H9 (cell line): ENCODE results near the gene NUTM2G. TPM values are rescaled to one million over a fixed set of nuclear protein-coding genes. Genes with fewer than 3 reads are reported as not detected.
"Not testable (repeated sequence)": the region's sequence is repeated elsewhere in the genome, so short reads cannot be mapped to it uniquely, and the experiment has no call there.

Source experiments
- DNase-seq: peaks from one replicate; pipeline ENCODE4 v3.0.0-alpha.2; 2017
- H2AFZ ChIP-seq: one replicate; pipeline ENCODE4 v1.6.1; 2013; ENCODE audit warnings: mild to moderate bottlenecking, low read length, control low read depth, moderate library complexity
- H2AK5ac ChIP-seq: 2 replicates; pipeline ENCODE4 v1.6.1; 2013; ENCODE audit warnings: low read length, control low read depth, mixed read lengths; ENCODE audit not compliant: insufficient read length
- H2BK120ac ChIP-seq: one replicate; pipeline ENCODE4 v1.6.1; 2013; ENCODE audit warnings: low read depth, mild to moderate bottlenecking, low read length, control low read depth, inconsistent platforms; ENCODE audit not compliant: poor library complexity, severe bottlenecking
- H2BK12ac ChIP-seq: 2 replicates; pipeline ENCODE4 v1.6.1; 2013; ENCODE audit warnings: low read length, control low read depth, mixed read lengths, low read depth; ENCODE audit not compliant: insufficient read length
- H2BK15ac ChIP-seq: 2 replicates; pipeline ENCODE4 v1.6.1; 2013; ENCODE audit warnings: low read depth, low read length, control low read depth
- H2BK20ac ChIP-seq: one replicate; pipeline ENCODE4 v1.6.1; 2013; ENCODE audit warnings: low read depth, mild to moderate bottlenecking, low read length, control low read depth, inconsistent platforms; ENCODE audit not compliant: poor library complexity, severe bottlenecking
- H2BK5ac ChIP-seq: 2 replicates; pipeline ENCODE4 v1.6.1; 2013; ENCODE audit warnings: low read length, control low read depth, mixed read lengths; ENCODE audit not compliant: insufficient read length
- H3K14ac ChIP-seq: 2 replicates; pipeline ENCODE4 v1.6.1; 2013; ENCODE audit warnings: low read length, control low read depth; ENCODE audit not compliant: insufficient read depth
- H3K18ac ChIP-seq: 2 replicates; pipeline ENCODE4 v1.6.1; 2013; ENCODE audit warnings: low read depth, mild to moderate bottlenecking, mixed read lengths, low read length, control low read depth; ENCODE audit not compliant: insufficient read length
- H3K23ac ChIP-seq: 2 replicates; pipeline ENCODE4 v1.6.1; 2013; ENCODE audit warnings: low read length, control low read depth, mixed read lengths, low read depth; ENCODE audit not compliant: insufficient read length
- H3K23me2 ChIP-seq: 2 replicates; pipeline ENCODE4 v1.6.1; 2013; ENCODE audit warnings: low read depth, mild to moderate bottlenecking, mixed read lengths, low read length, control low read depth; ENCODE audit not compliant: insufficient read length, poor library complexity, severe bottlenecking
- H3K27ac ChIP-seq: 2 replicates; pipeline ENCODE4 v1.5.1; 2013; ENCODE audit warnings: low read length, control low read depth, mixed read lengths, low read depth; ENCODE audit not compliant: insufficient read length
- H3K27me3 ChIP-seq: 2 replicates; pipeline ENCODE4 v1.6.1; 2013; ENCODE audit warnings: low read length, control low read depth, inconsistent platforms; ENCODE audit not compliant: insufficient read depth
- H3K4ac ChIP-seq: 2 replicates; pipeline ENCODE4 v1.6.1; 2013; ENCODE audit warnings: low read depth, mild to moderate bottlenecking, control low read depth, inconsistent platforms, low read length, moderate library complexity
- H3K4me1 ChIP-seq: 2 replicates; pipeline ENCODE4 v1.6.1; 2013; ENCODE audit warnings: low read length, control low read depth, inconsistent platforms; ENCODE audit not compliant: insufficient read depth
- H3K4me2 ChIP-seq: 2 replicates; pipeline ENCODE4 v1.6.1; 2013; ENCODE audit warnings: low read length, control low read depth, mixed read lengths; ENCODE audit not compliant: insufficient read length, insufficient read depth
- H3K56ac ChIP-seq: 2 replicates; pipeline ENCODE4 v1.6.1; 2013; ENCODE audit warnings: low read depth, mild to moderate bottlenecking, mixed read lengths, low read length, control low read depth; ENCODE audit not compliant: insufficient read length
- H3K79me1 ChIP-seq: 2 replicates; pipeline ENCODE4 v1.6.1; 2013; ENCODE audit warnings: low read depth, mild to moderate bottlenecking, moderate library complexity, low read length, control low read depth, inconsistent platforms; ENCODE audit not compliant: insufficient read depth, poor library complexity, severe bottlenecking
- H3K79me2 ChIP-seq: 2 replicates; pipeline ENCODE4 v1.6.1; 2013; ENCODE audit warnings: low read length, control low read depth, inconsistent platforms; ENCODE audit not compliant: insufficient read depth
- H3K9ac ChIP-seq: 2 replicates; pipeline ENCODE4 v1.6.1; 2013; ENCODE audit warnings: low read length, control low read depth, mixed read lengths; ENCODE audit not compliant: insufficient read length; ENCODE audit errors: extremely low read depth
- H3K9me3 ChIP-seq: one replicate; pipeline ENCODE4 v1.6.1; 2013; ENCODE audit warnings: low read depth, low read length, inconsistent platforms; ENCODE audit not compliant: control insufficient read depth
- H3T11ph ChIP-seq: one replicate; pipeline ENCODE4 v1.6.1; 2013; ENCODE audit warnings: mild to moderate bottlenecking, low read length, control low read depth, inconsistent platforms
- H4K20me1 ChIP-seq: one replicate; pipeline ENCODE4 v1.6.1; 2013; ENCODE audit not compliant: control insufficient read depth, insufficient read length, insufficient read depth
- H4K5ac ChIP-seq: 2 replicates; pipeline ENCODE4 v1.6.1; 2013; ENCODE audit warnings: low read depth, mild to moderate bottlenecking, mixed read lengths, low read length, control low read depth; ENCODE audit not compliant: insufficient read length
- H4K8ac ChIP-seq: replicated peaks from 2 replicates; pipeline ENCODE4 v1.6.1; 2013; ENCODE audit warnings: low read length, control low read depth, mixed read lengths, low read depth; ENCODE audit not compliant: insufficient read length
- H4K91ac ChIP-seq: 2 replicates; pipeline ENCODE4 v1.6.1; 2013; ENCODE audit warnings: low read depth, mild to moderate bottlenecking, moderate library complexity, mixed read lengths, low read length, control low read depth; ENCODE audit not compliant: insufficient read length
- H3K27ac Mint-ChIP-seq, 3 experiments: 2 replicates in 2 of 3; 3 replicates in 1 of 3; pipeline ENCODE4 v1.8.0; 2020 to 2021; ENCODE audit warnings: mixed read lengths in 3 of 3, mild to moderate bottlenecking in 1 of 3, moderate library complexity in 1 of 3
- H3K27me3 Mint-ChIP-seq: 2 replicates; pipeline ENCODE4 v1.8.0; 2021; ENCODE audit warnings: low read depth, mild to moderate bottlenecking, moderate library complexity, mixed read lengths
- H3K36me3 Mint-ChIP-seq, 3 experiments: 2 replicates in 2 of 3; 3 replicates in 1 of 3; pipeline ENCODE4 v1.8.0; 2020 to 2021; ENCODE audit warnings: low read depth in 3 of 3, mixed read lengths in 3 of 3; ENCODE audit not compliant: insufficient read depth in 1 of 3
- H3K4me1 Mint-ChIP-seq, 2 experiments: 2 replicates each; pipeline ENCODE4 v1.8.0; 2020; ENCODE audit warnings: mixed read lengths in 2 of 2
- H3K4me3 Mint-ChIP-seq, 2 experiments: 2 replicates in 1 of 2; 3 replicates in 1 of 2; pipeline ENCODE4 v1.8.0; 2020 to 2021; ENCODE audit warnings: mild to moderate bottlenecking in 2 of 2, mixed read lengths in 2 of 2, moderate library complexity in 1 of 2
- H3K9me3 Mint-ChIP-seq, 2 experiments: 2 replicates in 1 of 2; 3 replicates in 1 of 2; pipeline ENCODE4 v1.8.0; 2020; ENCODE audit warnings: mild to moderate bottlenecking in 2 of 2, mixed read lengths in 2 of 2, moderate library complexity in 1 of 2
- WGBS: extraction: QIAGEN DNeasy Blood & Tissue Kit; methylation state at CpG from one replicate; pipeline ENCODE4 v1.1.7; 2013; ENCODE audit warnings: missing lambda C conversion rate, low lambda C conversion rate, mixed read lengths; ENCODE audit not compliant: insufficient read length; ENCODE audit errors: extremely low coverage; 5-methylcytosine and 5-hydroxymethylcytosine counted together
- total RNA-seq: library from RNA; stranded (reverse); gene quantifications from 2 replicates; pipeline ENCODE4 v1.2.1, GENCODE V29; 2021

Gene NUTM2G
- total RNA-seq, 1 experiment from 2014 or later = 0.57 TPM

DNA sequence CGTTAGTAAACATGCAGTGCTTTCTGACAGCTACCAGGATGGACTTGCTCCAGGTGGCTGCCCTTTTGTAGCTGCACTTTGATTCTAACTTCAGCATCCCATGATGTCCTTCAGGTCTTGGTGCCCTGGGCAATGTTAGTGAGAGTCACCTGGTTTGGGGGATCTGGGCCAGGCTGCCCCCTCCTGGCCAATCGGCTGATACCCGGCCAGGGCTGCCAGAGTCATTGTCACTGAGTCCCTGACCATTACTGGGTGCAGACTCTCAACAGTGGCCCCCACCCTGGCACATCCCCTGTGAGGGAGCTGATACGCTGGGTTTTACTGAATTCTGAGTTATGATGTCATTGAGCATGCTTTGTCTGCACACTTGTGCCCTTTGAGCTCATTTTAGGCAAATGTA lies 13.5 kb downstream of the NUTM2G start:
- not testable (repeated sequence) for DNase-seq, H2AFZ ChIP-seq, H3K4me1 ChIP-seq, H3K4me2 ChIP-seq, H3K4me1 Mint-ChIP-seq, H3T11ph ChIP-seq, H3K79me1 ChIP-seq, H3K4ac ChIP-seq, H2BK12ac ChIP-seq, H3K9ac ChIP-seq, H3K9me3 ChIP-seq, H2BK20ac ChIP-seq, H4K8ac ChIP-seq, H3K79me2 ChIP-seq, H2AK5ac ChIP-seq, H3K23me2 ChIP-seq, H3K27me3 ChIP-seq, H2BK15ac ChIP-seq, H2BK5ac ChIP-seq, H3K9me3 Mint-ChIP-seq, H3K14ac ChIP-seq, H3K4me3 Mint-ChIP-seq, H3K27ac ChIP-seq, H4K91ac ChIP-seq, H3K27me3 Mint-ChIP-seq, H3K56ac ChIP-seq, H4K20me1 ChIP-seq, H3K18ac ChIP-seq, H2BK120ac ChIP-seq, H4K5ac ChIP-seq, H3K23ac ChIP-seq, H3K27ac Mint-ChIP-seq
- no CpG with 5 or more reads among the region's 4 CpGs for WGBS
- H3K36me3 Mint-ChIP-seq = peaks cover 2 to 12% (median 4%) of the 10 kb centered on the region in 3 experiments; a peak in 5 of 7 replicates

DNA sequence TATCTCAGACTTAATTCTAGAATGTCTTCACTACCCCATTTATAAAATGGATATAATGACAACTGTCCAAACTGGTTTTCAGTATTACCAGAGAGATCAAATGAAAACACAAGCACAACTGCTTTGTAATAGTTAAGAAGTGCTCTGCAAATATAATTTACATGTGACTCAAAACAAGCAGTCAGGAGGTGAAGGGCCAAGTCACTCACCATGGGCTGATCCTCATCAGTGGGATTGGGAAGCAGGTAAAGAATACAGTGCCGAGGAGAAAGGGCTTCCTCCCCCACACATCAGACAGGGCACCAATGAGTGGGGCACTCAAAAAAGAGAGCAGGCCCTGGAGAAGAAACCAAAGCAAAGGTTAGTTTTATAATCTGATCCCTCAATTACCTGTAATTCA lies 20.7 kb downstream of the NUTM2G start:
- not testable (repeated sequence) for H3K4me3 Mint-ChIP-seq, H3K4me1 Mint-ChIP-seq, H3K27me3 Mint-ChIP-seq, H2AFZ ChIP-seq, H2BK12ac ChIP-seq, DNase-seq, H3K23ac ChIP-seq, H4K91ac ChIP-seq, H3K9me3 Mint-ChIP-seq, H3K18ac ChIP-seq, H3K4ac ChIP-seq, H4K8ac ChIP-seq, H3K9me3 ChIP-seq, H3T11ph ChIP-seq, H2AK5ac ChIP-seq, H2BK120ac ChIP-seq, H3K79me2 ChIP-seq, H2BK20ac ChIP-seq, H3K9ac ChIP-seq, H3K23me2 ChIP-seq, H4K5ac ChIP-seq, H3K27ac Mint-ChIP-seq, H4K20me1 ChIP-seq, H3K79me1 ChIP-seq, H3K56ac ChIP-seq, H3K4me1 ChIP-seq, H3K14ac ChIP-seq, H3K27me3 ChIP-seq, H3K27ac ChIP-seq, H3K4me2 ChIP-seq, H2BK15ac ChIP-seq, H2BK5ac ChIP-seq
- no CpG with 5 or more reads among the region's 1 CpG for WGBS
- peaks cover 0 to 21% (median 12%) of the 10 kb centered on the region in 3 experiments; a peak in 5 of 7 replicates for H3K36me3 Mint-ChIP-seq
